Measurements from ENCODE around the gene UBL5.

UBL5 gene

DNA sequence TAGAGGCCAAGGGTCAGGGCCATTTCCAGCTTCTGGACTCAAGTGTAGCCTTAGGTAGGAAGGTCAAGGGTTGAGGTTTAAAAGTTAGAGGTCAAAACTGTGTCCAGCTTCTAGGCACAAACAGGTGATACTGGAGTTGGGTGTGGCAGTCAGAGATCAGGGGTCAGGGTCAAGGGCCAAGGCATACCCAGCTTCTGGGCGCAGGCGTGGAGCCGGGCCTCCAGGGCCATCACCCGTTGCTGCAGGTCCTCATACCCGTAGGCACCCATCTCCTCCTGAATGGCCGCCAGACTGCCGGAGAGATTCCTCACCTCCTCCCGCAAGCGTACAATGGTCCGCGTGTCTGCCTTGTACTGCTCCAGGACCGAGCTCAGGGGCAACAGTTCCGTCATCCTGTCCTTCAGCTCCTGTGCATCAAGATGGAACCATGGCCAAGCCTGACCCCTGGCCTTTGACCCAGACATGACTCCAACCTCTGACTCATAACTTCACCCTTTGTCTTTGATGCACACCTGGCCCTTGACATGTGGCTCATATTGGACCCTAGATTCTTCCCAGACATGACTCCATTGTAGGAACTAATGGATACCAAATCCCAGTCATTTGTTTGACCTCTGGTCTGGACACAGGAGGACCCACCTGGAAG, 29.5 kb downstream of the UBL5 start:
- no peak for DNase-seq

DNA sequence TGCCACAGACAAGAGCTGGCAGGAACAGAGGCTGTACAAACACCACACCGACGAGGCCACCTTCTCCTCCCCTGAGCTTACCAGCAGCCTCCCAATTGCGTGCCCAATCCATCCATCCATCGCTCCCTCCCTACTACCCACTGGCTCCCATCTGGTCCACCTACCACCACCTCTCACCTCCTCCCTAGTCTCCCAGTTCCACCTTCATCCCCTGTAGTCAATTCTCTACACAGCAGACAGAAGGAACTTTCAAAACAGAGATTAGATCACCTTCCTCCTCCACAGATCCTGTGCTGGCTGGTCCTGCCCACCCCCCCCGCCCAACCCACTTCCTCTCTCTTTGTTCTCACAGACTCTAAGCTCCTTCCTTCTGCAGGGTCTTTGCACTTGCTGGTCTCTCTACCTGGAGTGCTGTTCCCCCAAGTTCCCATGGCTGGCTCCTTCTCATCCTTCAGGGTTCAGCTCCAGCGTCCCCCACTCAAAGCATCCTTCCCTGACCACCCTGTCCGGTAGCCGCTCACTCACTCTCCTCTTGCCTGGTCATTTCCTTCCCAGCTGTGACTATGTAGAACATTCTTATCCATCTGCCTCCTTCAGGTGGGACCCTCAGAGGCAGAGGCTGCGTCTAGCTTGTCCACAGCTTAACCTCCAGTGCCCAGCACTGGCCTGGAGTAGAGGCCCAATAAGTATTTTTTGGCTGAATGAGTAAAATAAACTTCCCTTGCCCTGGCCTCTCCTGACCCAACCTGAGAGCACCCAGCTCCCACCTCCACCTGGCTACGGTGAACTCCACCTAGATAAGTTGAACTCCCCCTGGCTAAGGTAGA, 30.4 kb downstream of the UBL5 start:
- DNase-seq = no peak

- no peak for DNase-seq
These were observed 31.0 kb downstream of the UBL5 start for GRCh38 chr19:9858766-9859165.

GRCh38 chr19:9860407-9860806, 32.7 kb downstream of the UBL5 start:
- DNase-seq = no peak

GRCh38 chr19:9861503-9861902, 33.8 kb downstream of the UBL5 start:
- no peak for DNase-seq

- no peak for DNase-seq
These were observed 35.2 kb downstream of the UBL5 start for GRCh38 chr19:9862938-9863337.

- DNase-seq = no peak
These were observed 36.0 kb downstream of the UBL5 start for GRCh38 chr19:9863759-9864158.

DNA sequence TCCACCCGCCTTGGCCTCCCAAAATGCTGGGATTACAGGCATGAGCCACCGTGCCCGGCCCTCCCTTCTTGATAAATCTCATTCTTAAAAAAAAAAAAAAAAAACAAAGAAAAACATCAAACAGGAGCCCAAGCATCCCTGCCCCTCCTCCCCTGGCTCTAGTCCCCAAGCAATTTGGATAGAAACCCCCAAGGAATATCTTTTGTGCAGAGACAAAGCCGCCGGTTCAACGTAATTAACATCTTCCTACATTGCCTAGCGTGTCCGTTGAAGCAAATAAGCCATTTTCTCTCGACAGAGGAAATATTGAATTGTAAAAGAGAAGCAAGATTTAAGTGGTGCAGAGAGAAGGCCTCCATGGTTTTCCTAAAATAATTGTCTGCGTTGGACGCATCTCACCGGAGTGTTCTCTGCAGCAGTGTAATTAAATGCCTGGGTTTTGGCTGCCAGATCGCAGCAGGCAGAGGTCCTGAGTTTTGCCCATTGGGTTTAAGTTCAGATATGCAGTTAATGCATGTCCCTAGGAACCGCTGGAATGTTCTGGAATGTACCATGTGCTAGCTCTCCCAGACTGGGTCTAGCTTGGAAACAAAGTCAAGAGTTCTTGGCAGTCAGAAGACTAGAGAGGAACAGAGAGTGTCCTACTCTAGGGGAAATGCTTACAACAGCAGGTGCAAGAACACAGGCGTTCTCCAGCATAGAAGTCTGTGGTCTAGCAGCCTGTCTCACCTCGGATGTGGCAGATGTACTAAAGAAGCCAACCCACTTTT, 38.2 kb downstream of the UBL5 start:
- DNase-seq = no peak

DNA sequence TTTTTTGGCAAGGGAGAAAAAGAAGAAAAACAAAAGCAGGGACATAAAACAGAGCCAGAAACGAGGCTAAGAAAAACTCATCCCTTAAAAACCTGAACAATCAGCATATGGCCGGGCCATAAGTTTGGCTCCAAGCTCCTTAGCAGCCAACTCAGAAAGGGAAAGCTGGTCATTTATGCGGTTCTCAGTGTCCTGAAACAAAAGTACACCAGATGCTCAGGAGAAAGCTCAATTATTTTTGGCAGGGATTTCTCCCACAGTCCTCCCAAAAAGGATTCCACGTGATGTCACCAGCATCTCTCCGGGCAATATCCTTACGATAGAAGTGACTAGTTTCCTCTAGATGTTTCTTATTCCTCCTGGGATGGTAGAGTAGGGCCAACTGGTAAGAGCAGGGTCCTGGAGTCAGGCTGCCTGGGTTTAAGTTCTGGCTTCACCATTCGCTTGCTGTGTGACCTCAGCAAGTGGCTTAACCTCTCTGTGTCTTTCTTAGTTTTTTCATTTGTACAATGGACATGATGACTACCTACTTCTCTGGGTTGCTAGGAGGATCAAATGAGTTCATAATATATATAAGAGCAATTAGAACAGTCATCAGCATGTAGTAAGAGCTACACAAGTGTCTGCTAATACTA, 41.4 kb downstream of the UBL5 start:
- no peak for DNase-seq

- no peak for DNase-seq
These were observed 44.1 kb downstream of the UBL5 start for GRCh38 chr19:9871626-9872338.

DNA sequence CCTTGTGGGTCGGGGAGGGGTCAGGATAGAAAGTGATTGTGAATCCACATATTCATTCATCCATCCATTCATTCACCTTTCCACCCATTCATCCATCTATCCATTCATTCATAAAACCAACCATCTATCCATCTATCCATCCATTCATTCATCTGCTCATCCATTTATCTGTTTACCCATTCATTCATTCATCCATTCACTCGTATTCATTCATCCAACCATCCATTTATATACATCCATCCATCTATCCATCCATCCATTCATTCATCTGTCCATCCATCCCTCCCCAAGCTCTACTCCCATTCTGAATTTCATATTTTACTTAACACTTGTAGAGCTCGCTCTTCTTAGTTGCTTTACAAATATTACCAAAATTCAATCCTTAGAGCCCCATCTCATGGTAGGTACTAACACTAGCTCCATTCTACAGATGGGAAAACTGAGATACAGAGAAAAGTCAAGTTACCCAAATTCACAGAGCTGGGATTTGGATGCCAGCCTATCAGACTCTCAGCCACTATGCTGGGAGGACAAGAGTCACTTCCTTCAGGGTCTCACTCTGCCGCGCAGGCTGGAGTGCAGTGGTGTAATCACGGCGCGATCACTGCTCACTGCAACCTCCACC, 45.0 kb downstream of the UBL5 start:
- no peak for DNase-seq

DNA sequence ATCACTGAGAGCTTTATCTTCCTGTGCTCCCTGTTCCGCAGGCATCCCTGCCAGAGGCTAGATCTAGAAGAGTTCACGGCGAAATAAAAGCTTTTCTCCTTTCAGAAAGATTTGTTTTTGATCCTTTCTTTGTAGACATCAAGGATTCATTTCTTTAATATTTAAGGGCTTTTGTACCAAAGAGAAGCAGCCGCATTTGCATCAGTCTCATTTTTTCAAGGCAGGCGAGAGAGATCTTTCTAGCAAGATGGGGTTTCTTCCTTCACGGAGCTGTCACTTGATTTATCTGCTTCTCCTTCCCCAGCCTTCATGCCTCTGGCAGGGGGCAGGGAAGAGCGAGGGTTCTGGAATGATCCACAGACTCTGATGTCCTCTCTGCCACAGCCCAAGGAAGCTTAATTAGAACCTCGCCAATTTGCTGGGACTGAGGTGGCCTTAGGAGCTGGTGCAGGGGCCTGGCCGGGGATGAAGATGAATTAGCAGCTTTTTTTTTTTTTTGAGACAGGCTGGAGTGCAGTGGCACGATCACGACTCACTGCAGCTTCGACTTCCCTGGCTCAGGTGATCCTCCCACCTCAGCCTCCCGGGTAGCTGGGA, 47.4 kb downstream of the UBL5 start:
- no peak for DNase-seq

DNA sequence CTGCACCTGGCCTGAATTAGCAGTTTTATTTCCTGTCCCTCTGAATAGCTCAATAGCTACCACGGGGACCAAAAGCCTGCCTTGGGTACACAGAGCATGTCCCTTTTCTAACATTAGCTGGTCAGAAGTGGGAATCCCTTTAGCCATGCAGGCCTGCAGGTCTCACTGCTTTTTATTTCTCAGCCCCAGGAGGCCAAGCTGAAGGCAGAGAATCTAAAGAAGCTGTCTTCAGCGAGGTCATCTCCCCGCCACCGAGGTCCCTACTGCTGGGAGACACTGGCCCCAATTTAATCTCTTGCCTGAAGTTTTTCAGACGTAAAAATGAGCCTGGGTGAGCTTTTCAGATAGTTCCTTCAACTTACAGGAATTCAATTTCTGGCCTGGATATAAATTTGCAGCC, 48.1 kb downstream of the UBL5 start:
- DNase-seq = no peak

DNA sequence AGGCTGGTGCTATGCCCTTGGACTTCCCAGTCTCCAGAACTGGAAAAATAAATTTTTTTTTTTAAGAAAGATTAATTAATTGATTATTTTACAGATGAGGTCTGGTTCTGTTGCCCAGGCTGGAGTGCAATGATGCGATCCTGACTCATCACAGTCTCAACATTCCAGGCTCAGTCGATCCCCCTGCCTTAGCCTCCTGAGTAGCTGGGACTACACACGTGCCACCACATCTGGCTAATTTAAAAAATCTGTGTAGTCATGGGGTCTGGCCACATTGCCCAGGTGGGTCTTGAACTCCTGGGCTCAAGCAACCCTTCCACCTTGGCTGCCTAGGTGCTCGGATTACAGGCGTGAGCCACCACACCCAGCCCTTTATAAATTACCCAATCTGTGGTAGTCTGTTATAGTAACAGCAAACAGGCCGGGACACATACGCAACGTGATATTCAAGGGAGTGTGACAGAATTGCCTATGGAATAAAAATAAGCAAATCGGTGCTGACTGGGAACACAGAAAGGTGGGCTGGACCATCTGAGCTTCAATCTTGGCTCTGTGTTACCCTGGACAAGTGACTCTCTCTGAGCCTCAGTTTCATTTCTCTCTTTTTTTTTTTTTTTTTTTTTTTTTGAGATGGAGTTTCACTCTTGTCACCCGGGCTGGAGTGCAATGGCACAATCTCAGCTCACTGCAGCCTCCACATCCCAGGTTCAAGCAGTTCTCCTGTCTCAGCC, 50.2 kb downstream of the UBL5 start:
- peak; percentile 79 for DNase-seq

DNA sequence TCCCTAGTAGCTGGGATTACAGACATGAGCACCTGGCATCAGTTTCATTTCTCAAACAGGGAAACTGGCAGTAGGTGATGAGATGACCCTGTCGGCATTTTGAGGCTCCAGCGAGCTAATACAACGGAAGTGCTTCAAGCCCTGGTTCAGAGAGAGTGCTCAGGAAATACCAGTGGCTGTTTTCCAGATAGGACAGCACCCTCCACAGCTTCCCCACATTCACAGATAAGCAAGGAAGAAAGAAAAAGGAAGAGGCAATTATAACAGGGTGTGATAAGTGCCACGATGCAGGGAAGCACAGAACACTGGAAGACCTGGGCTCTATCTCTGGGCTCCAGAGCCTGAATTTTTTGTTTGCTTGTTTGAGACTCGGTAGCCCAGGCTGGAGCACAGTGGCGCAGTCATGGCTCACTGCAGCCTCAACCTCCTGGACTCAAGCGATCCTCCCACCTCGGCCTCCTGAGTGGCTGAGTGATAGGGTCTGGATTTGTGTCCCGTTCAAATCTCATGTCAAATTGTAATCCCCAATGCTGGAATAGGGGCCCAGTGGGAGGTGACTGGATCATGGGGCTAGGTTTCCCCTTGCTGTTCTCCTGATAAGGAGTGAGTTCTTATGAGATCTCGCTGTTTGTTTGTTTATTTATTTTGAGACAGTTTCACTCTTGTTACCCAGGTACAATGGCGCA, 50.9 kb downstream of the UBL5 start:
- DNase-seq = peak; percentile 14
